Amniotic epithelial cell (primary cell): ENCODE measurements around the gene PTPRN2.
"Not testable (repeated sequence)": the region's sequence is repeated elsewhere in the genome, so short reads cannot be mapped to it uniquely, and the experiment has no call there.

Experiments used
- DNase-seq: peaks from one replicate; pipeline ENCODE4 v3.0.0-alpha.2; 2010; ENCODE audit warnings: low read depth

The PTPRN2 gene

GRCh38 chr7:158443014-158443687 is 144.5 kb downstream of the PTPRN2 start:
- DNase-seq = no peak

GRCh38 chr7:158442260-158442659 is 145.4 kb downstream of the PTPRN2 start:
- DNase-seq = no peak

GRCh38 chr7:158439035-158439434 is 148.6 kb downstream of the PTPRN2 start:
- no peak for DNase-seq

- peak; percentile 98 for DNase-seq
Observed at GRCh38 chr7:158432369-158433341, 155.0 kb downstream of the PTPRN2 start.

GRCh38 chr7:158431941-158432347 is 155.7 kb downstream of the PTPRN2 start:
- DNase-seq = peak; percentile 98

- no peak for DNase-seq
Observed at GRCh38 chr7:158431055-158431940, 156.3 kb downstream of the PTPRN2 start.

- no peak for DNase-seq
Observed at GRCh38 chr7:158430308-158431034, 157.2 kb downstream of the PTPRN2 start.

- DNase-seq = no peak
Observed at GRCh38 chr7:158428837-158429753, 158.5 kb downstream of the PTPRN2 start.

GRCh38 chr7:158428131-158428836 is 159.3 kb downstream of the PTPRN2 start:
- DNase-seq = no peak

- not testable (repeated sequence) for DNase-seq
Observed at GRCh38 chr7:158425676-158426075, 161.9 kb downstream of the PTPRN2 start.

- DNase-seq = no peak
Observed at GRCh38 chr7:158424531-158424930, 163.1 kb downstream of the PTPRN2 start.

GRCh38 chr7:158424011-158424410 is 163.6 kb downstream of the PTPRN2 start:
- DNase-seq = no peak

GRCh38 chr7:158422887-158423560 is 164.6 kb downstream of the PTPRN2 start:
- no peak for DNase-seq

GRCh38 chr7:158422196-158422886 is 165.3 kb downstream of the PTPRN2 start:
- no peak for DNase-seq

GRCh38 chr7:158421361-158421760 is 166.3 kb downstream of the PTPRN2 start:
- DNase-seq = no peak

- DNase-seq = no peak
Observed at GRCh38 chr7:158420591-158421340, 166.9 kb downstream of the PTPRN2 start.

GRCh38 chr7:158419238-158419785 is 168.3 kb downstream of the PTPRN2 start:
- no peak for DNase-seq
